GM15510 (cell line): ENCODE results near the gene LRP1B.

Source experiments
- POLR2A ChIP-seq: IDR thresholded peaks from 3 replicates; pipeline ENCODE4 v1.6.1; 2011; ENCODE audit warnings: borderline replicate concordance; ENCODE audit not compliant: insufficient read length; ENCODE audit errors: extremely low read depth

The LRP1B gene

DNA sequence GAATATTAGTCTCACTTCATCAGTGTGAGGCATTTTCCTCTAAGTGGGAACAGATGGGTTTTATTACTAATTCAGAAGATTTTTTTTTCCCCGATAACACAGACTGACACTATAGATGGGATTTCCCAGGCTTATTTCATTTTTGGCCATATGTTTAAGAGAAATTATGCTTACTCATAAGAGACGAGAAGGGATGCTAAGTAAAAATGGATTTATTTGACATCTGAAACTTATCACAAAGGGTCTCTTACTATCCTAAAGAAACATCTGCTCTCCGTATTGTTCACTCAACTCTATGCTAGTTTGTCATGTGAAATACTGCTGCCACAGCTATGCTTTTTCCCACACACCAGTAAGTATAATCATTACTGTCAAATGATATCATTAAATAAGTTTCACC is 1476.3 kb downstream of the LRP1B start:
- no peak for TF ChIP-seq POLR2A

DNA sequence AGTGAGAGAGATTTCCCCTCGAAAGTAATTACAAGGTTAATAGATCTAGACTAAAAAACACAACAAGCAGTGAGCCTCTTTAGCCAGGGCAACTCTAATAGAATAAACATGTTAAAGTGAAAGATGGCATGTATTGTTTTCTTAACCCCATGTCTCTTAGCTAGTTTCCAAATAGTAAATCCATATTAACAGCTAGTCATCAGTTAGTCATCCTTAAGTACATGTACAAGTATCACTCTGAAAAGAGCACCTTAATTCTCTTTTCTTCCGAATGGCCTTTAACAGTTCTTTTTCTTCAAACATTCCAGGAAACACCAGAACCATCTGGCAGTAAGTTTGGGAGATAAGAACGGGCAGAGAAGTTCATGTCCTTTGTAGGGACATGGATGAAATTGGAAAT is 1480.0 kb downstream of the LRP1B start:
- TF ChIP-seq POLR2A = no peak

DNA sequence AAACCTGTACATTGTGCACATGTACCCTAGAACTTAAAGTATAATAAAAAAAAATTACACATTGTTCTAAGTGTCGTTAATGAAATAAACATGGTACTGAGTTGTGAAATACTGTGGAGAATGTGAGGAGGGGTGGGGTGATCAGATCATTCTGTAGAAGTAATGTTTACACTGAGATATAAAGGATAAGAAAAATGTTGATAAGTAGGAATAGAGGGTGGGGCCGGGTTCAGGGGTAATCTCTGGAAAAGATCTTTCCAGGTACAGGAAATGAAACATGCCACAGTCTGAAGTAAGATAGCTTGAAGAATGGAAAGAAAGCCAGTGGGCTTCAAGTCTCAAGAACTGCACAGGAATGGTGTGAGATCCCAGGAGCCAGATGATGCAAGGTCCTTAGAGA is 1482.4 kb downstream of the LRP1B start:
- TF ChIP-seq POLR2A = no peak

DNA sequence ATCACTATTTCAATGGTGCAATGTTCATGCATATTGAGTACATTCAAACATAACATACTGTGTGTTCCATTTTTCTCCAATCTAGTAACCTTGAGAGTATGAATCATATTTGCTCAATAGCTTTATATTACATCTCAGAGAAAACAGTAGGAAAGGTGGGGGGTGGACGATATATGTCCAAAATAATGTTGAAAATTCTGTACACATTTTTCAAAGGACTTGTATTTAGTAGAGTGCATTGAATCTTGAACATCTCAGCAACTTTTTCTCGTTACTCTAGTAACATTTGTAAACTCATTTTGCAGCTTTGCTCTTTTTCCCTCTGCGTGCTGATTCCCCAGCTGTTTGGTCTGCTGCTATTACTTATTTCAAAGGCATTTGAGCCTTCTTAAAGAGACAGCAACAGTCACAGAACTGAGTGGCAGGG is 1487.0 kb downstream of the LRP1B start:
- no peak for TF ChIP-seq POLR2A

DNA sequence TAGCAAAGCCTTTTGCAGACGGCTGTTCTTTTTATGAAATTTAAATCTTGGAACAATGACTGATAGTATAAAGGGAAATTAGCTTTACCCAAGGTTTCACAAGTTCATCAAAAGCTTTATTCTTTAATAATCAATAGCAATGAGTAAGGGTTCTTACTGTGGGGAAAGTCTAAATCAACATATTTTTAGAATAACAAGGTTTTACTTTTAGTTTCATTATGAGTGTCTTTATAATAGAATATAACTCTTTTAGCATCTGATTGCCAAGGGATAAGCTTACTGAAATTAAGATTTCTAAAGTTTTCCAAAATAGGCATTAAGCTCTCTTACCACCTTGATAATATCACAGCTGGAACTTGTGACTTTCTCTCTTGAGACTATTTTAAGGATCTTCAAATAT is 1489.7 kb downstream of the LRP1B start:
- no peak for TF ChIP-seq POLR2A

DNA sequence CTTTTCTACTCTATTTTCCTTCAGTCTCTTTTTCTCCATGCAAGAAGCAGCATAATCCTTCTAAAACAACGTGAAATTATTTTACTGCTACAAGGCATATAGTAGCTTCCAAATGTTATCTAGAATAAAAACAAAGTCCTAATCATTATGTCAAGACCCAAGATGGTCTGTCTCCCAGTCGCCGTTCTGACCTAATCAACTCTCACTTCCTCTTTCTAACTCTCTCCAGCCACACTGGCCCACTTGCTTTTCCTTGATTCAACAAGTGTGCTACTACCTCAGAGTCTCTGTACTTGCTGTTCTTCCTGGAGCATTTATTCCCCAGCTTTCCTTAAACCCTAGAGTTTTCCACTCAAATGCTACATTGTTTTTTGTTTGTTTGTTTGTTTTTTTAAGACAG is 1491.2 kb downstream of the LRP1B start:
- TF ChIP-seq POLR2A = no peak

DNA sequence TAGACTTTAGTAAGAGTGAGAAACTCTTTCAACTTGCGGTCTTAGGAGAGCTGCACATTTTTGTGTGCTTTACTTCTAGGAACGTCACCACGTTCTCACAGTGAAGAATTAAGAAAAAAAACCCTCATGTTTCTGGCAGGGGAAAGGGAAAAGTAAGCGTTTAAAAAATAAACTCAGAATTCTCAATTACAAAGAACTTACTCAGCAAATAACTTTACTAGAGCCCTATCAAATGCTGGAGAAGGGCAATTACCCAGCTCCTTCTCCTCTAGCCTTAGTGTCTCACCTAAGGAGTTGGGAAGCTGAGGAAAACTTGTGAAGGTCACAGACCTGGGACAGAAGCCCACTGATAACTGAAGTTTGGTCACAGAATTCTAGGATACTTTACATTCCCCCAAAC is 1500.3 kb downstream of the LRP1B start:
- TF ChIP-seq POLR2A = no peak

DNA sequence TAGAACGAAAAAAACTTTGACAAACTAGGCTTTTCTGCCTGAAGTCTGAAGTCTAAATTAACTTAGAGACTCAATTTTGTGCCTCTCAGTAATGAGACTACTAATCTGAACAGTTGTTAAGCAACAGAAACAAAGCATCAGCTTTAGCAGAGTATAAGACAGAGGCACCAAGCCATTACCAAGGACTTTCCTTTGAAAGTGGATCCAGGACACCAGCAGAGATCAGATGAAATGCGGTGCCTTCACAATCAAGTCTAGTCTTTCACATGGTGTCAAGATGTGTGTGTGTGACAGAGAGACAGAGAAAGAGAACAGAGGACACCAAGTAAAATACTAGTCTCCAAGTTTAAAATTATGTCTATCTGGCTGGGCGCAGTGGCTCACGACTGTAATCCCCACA is 1502.9 kb downstream of the LRP1B start:
- TF ChIP-seq POLR2A = no peak

DNA sequence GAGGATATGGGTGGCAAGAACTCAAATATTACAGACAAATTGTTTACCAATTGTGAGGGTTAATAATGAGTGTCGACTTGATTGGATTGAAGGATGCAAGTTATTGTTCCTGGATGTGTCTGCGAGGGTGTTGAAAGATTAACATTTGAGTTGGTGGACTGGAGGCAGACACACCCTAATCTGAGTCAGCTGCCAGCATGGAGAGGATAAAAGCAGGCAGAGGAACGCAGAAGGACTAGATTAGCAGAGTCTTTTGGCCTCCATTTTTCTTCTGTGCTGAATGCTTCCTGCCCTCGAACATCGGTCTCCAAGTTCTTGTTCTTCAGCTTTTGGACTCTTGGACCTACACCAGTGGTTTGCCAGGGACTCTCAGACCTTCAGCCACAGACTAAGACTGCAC is 1503.7 kb downstream of the LRP1B start:
- TF ChIP-seq POLR2A = no peak

DNA sequence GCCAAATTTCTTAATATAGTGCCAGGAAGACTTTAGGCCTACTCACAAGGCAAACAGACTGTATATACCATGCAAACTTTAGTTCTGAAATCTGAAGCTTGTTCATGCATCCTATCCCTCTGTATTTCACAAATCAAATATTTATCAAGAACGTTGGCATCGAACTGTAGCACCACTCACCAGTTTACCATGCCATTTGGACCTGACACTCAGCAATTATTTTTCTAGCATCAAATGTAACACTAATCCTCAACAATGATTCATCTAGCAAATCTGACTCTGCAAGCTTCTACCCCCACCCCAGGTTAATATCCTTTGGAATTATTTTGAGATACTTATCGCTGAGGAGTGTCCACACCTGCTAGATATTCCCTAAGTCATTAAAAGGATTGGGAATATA is 1506.6 kb downstream of the LRP1B start:
- no peak for TF ChIP-seq POLR2A

DNA sequence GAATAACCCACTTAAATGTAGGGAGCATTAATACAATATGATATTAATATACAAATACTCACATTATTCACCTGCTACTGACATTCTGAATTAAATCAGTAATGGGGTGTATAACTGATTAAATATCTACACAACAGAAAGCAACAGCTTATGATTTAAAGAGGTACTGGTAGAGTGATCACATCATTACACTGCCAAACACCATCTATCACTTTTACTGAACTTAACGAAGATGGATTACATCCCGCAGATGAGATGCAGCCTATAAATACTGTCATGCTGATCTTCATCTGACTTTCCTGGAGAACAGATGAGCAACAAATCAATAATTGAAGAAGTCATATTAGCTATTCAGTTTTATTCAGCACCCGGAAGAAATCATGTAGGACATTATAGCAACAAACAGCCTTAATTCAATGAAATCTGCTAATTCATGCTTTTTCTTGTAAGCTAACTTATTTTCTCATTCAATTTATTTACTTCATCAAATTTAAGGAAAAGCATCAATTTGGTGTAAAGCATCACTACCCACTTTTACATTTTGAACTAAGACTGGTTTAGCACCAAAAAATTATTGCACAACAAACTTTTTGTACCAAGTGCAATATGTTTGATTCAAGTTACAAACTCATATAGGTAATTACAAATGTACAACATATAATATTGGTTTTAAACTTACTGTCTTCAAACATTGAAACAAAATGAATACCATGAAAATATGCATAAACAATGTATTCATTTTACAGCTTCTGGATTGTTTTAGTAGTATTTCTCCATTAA is 1509.0 kb downstream of the LRP1B start:
- no peak for TF ChIP-seq POLR2A

DNA sequence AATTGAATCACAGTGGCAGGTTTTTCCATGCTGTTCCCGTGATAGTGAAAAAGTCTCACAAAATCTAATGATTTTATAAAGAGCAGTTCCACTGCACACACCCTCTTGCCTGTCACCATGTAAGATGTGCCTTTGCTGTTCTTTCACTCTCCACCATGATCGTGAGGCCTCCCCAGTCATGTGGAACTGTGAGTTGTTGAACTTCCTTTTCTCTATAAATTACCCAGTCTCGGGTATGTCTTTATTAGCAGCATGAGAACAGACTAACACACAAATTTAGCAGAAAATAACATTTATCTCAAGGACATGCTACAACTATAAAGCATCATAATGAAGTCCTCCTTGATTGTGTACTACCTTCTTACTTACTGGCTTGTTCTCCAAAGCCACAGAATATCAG is 1526.0 kb downstream of the LRP1B start:
- no peak for TF ChIP-seq POLR2A

DNA sequence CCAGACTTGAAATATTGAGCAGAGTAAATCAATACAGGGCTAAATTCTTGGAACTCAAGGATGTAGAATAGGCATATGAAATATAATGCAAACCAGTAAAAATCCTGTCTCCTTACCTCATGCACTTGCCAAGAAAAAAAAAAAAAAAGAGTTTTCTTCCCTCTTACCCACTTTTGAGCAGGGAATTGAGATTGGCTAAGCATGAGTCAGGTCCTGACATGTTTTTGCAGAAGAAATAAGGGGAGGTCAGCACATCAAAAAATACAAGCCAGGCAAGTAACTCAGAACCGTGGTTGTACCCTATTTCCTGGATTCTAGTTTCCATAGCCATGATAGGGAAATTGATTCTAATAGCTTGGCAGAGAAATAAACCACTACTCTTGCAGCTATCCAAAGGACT is 1526.7 kb downstream of the LRP1B start:
- no peak for TF ChIP-seq POLR2A

DNA sequence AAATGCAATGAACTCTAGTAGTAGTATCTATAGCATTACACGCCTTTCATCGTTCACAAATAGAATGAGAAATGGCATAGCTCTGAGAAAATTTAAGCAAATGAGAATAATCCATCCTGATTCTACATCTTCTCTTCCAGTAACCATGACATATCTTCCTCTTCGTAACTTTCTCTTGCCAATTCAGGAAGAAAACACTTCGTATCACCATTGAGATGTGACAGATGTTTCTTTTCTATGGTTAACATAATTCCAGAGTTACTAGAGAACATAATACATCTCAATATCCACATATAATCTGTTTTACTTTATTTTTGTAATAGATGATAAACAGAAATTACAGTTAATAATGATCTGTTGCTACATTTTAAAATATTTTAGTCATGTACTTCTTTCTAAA is 1527.4 kb downstream of the LRP1B start:
- TF ChIP-seq POLR2A = no peak

DNA sequence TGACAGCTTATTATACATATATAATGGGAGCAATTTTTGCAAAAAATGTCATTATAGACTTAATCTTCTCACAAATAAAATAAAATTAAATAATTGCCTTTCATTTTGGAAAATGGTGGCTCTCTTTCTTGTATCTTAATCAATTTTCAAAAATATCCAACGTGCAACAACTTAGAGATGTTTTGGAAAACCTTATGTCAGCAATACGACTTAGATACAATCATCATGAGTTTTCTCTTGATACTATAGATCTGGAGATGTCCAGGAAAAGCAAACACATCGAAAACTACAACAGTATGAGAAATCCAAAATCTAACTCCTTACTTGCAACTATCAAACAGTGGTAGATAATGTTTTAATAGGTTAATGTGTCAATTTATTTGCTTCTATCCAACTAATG is 1529.0 kb downstream of the LRP1B start:
- TF ChIP-seq POLR2A = no peak

DNA sequence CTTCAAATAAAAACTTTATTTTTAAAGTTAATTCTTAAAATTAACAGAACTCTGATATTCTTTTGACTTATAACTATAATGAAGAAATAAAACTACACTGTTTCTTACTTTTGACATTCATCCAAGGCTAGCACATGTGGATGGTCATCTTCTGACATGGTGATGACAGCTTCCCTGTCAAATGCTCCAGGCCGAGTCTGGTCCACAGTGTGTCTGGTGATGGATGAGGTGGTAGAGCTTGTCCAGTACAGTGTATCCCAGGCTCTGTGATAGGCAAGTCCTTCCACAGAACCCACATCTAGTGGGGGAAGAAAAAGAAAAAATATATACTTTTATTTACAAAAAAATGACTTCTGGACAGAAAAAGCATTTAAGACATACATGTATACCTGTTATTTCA is 1529.5 kb downstream of the LRP1B start:
- TF ChIP-seq POLR2A = no peak

DNA sequence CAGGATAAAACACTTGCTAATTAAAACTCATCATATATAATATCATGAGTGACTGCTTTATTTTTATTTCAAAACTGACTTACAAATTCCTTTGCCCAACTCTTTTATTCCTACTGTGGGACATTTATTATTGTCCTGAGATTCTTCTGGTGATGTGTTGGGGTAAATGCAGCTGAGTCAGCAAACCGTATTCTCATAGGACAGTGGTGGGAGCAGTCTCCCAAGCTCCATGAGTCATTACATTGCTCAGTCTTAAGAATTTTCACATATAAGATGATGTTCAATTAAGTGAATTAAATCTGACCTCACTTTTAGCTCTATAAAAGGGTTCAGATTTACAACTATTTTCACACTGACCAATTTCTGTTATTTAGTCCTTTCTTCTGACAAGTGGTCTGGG is 1530.7 kb downstream of the LRP1B start:
- no peak for TF ChIP-seq POLR2A
